ENCODE results near the gene HDAC3.
"Not testable (repeated sequence)": the region's sequence is repeated elsewhere in the genome, so short reads cannot be mapped to it uniquely, and the experiment has no call there.

DNA sequence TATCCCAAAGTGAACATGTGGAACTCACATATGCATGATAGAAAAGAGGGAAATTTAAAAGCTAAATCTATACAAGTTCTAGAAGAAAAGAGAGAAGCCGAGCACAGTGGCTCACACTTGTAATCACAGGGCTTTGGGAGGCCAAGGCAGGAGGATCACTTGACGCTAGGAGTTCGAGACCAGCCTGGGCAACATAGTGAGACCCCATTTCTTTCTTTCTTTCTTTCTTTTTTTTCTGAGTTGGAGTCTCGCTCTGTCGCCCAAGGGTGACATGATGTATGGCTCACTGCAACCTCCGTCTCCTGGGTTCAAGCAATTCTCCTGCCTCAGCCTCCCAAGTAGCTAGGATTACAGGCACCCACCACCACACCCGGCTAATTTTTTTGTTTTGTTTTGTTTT, 26.7 kb downstream of the HDAC3 start:
- not testable (repeated sequence) for TF ChIP-seq ZNF10, ZNF571, PRDM4, CTCF, ZNF140 (tag by site-specific recombination; IDR thresholded peaks at IDR 0.05)
- peak; percentile 97 for TF ChIP-seq ZNF121 (tag by site-specific recombination; IDR thresholded peaks at IDR 0.05)

All from HEK293 (cell line).